Suprapubic skin (tissue), 4 donors: ENCODE results near the gene EVI5L. TPM values are rescaled to one million over a fixed set of nuclear protein-coding genes. Genes with fewer than 3 reads are reported as not detected.

ENCODE experiments used
- DNase-seq, 2 donors: peaks; one replicate each; pipeline ENCODE4 v3.0.0-alpha.2; 2019; ENCODE audit warnings: low spot score in 2 of 2
- H3K27ac ChIP-seq: fragments of 200-600 bp; sonication (generic); one replicate; pipeline ENCODE4 v1.5.1; 2019
- H3K27me3 ChIP-seq: fragments of 200-600 bp; sonication (generic); one replicate; pipeline ENCODE4 v1.5.1; 2019
- H3K36me3 ChIP-seq: fragments of 200-600 bp; sonication (generic); one replicate; pipeline ENCODE4 v1.5.1; 2019
- H3K4me1 ChIP-seq: fragments of 200-600 bp; sonication (generic); one replicate; pipeline ENCODE4 v1.5.1; 2019
- H3K4me3 ChIP-seq: fragments of 200-600 bp; sonication (generic); one replicate; pipeline ENCODE4 v1.5.1; 2019; ENCODE audit warnings: mild to moderate bottlenecking
- H3K9me3 ChIP-seq: fragments of 200-600 bp; sonication (generic); one replicate; pipeline ENCODE4 v1.5.1; 2019
- EP300 ChIP-seq: sonication (generic); formaldehyde crosslinking; IDR thresholded peaks from one replicate; pipeline ENCODE4 v1.6.1; 2017; ENCODE audit warnings: antibody characterized with exemption
- POLR2A ChIP-seq, 2 donors: fragments of 450-650 bp; IDR thresholded peaks; one replicate each; pipeline ENCODE4 v1.6.1; 2017; ENCODE audit warnings: antibody characterized with exemption in 2 of 2, mild to moderate bottlenecking in 2 of 2, moderate library complexity in 2 of 2
- POLR2AphosphoS5 ChIP-seq, 3 donors: sonication (generic); formaldehyde crosslinking; IDR thresholded peaks; one replicate each; pipeline ENCODE4 v1.6.1; 2017; ENCODE audit warnings: antibody characterized with exemption in 3 of 3
- WGBS: methylation state at CpG from one replicate; pipeline ENCODE4 v1.1.5; 2018; 5-methylcytosine and 5-hydroxymethylcytosine counted together
- total RNA-seq, 4 donors: library from RNA; depleted of rRNA; stranded (reverse); fragments of >200 nt; gene quantifications; one replicate each; pipeline ENCODE4 v1.1.0, GENCODE V29; 2016
- TF ChIP-seq, protein P1 (sequence below), 2 donors: fragments of 200-600 bp in 1 of 2; fragments of 450-650 bp in 1 of 2; sonication (generic) in 1 of 2; IDR thresholded peaks; one replicate each; pipeline ENCODE4 v1.5.1; 2016 to 2019; ENCODE audit warnings: antibody characterized with exemption in 2 of 2, mild to moderate bottlenecking in 1 of 2, moderate library complexity in 1 of 2

The EVI5L gene
- total RNA-seq, 4 donors from 2014 or later, result 17.2 to 29.4 (median 25.6) TPM

GRCh38 chr19:7868671-7869452, 38.8 kb downstream of the EVI5L start:
- TF ChIP-seq, protein P1, sequence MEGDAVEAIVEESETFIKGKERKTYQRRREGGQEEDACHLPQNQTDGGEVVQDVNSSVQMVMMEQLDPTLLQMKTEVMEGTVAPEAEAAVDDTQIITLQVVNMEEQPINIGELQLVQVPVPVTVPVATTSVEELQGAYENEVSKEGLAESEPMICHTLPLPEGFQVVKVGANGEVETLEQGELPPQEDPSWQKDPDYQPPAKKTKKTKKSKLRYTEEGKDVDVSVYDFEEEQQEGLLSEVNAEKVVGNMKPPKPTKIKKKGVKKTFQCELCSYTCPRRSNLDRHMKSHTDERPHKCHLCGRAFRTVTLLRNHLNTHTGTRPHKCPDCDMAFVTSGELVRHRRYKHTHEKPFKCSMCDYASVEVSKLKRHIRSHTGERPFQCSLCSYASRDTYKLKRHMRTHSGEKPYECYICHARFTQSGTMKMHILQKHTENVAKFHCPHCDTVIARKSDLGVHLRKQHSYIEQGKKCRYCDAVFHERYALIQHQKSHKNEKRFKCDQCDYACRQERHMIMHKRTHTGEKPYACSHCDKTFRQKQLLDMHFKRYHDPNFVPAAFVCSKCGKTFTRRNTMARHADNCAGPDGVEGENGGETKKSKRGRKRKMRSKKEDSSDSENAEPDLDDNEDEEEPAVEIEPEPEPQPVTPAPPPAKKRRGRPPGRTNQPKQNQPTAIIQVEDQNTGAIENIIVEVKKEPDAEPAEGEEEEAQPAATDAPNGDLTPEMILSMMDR (IDR thresholded peaks at IDR 0.05), result peak; percentile 70 to 93
- no peak for TF ChIP-seq EP300
- Histone ChIP-seq H3K36me3 (no peaks in the 10 kb centered on the region), H3K27ac (peak overlapping the region; percentile 77), H3K27me3 (peaks cover 26% of the 10 kb centered on the region), H3K4me1 (peaks cover 62% of the 10 kb centered on the region), H3K9me3 (no peaks in the 10 kb centered on the region), H3K4me3 (peak overlapping the region; percentile 51)
- DNase-seq, result peak in 1 of 2 donors; percentile 85
- 4% methylated on average over 4 of the region's 67 CpGs for WGBS

GRCh38 chr19:7869453-7869909, 39.5 kb downstream of the EVI5L start:
- Histone ChIP-seq H3K36me3 (no peaks in the 10 kb centered on the region), H3K9me3 (no peaks in the 10 kb centered on the region), H3K27me3 (peaks cover 33% of the 10 kb centered on the region), H3K27ac (peak overlapping the region; percentile 77), H3K4me1 (peaks cover 69% of the 10 kb centered on the region), H3K4me3 (peak overlapping the region; percentile 51)
- TF ChIP-seq POLR2A (IDR thresholded peaks at IDR 0.05), result no peak
- TF ChIP-seq, protein P1 (IDR thresholded peaks at IDR 0.05), result peak in 1 of 2 donors; percentile 0
- no CpG with 5 or more reads among the region's 47 CpGs for WGBS
- DNase-seq, result peak in 1 of 2 donors; percentile 85

DNA sequence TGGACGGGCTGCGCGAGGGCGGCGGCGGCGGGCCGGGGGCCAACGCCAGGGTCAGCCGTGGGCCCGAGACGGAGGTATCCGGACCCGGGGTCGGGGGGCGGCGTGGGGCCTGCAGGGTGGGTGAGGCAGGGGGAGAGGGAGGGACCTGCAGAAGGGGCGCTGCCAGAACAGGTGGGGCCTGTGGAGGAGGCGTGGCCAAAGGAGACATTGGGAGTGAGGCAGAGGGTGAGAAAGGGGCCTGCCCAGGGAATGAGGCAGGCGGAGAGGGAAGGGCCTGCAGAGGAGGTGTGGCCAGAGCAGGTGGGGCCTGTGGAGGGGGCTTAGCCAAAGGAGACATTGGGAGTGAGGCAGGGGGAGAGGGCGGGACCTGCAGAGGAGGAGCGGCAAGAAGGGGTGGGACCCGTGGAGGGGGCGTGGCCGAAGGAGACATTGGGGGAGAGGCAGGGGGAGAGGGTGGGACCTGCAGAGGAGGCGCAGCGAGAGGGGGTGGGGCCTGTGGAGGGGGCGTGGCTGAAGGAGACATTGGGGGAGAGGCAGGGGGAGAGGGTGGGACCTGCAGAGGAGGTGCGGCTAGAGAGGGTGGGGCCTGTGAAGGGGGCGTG, 40.0 kb downstream of the EVI5L start:
- WGBS, result 7% methylated on average over 20 of the region's 30 CpGs

DNA sequence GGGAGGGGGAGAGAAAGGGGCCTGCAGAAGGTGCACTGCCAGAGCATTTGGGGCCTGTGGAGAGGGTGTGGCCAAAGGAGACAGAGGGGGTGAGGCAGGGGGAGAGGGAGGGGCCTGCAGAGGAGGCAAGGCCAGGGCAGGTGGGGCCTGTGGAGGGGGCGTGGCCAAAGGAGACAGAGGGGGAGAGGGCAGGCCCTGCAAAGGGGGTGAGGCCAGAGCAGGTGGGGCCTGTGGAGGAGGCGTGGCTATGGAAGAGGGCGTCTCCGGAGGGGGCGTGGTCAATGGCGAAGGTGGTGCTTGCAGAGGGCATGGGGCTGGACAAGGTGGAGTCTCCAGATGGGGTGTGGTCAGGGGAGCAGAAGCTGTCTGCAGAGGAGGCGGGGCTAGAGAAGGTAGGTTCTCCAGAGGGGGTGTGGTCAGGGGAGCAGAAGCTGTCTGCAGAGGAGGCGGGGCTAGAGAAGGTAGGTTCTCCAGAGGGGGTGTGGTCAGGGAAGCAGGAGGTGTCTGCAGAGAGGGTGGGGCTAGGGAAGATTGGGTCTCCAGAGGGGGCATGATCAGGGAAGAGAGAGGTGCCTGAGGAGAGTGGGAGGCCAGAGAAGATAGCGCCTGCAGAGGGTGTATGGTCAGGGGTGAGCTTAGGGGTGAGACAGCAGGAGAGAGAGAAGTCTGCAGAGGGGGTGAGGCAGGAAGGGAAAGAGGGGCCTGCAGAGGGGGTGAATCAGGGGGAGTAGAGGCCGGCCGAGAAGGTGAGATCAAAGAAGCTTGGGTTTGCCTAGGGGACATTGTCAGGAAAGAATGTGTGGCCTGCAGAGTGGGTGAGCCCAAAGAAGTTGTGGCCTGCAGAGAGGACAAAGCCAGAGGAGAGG, 40.8 kb downstream of the EVI5L start:
- peak overlapping the region; percentile 28 for H3K4me3 ChIP-seq
- TF ChIP-seq POLR2AphosphoS5 (IDR thresholded peaks at IDR 0.05) (no peak), EP300 (no peak), POLR2A (IDR thresholded peaks at IDR 0.05) (no peak)
- TF ChIP-seq, protein P1 (IDR thresholded peaks at IDR 0.05), result no peak
- peaks cover 40% of the 10 kb centered on the region for H3K27me3 ChIP-seq
- no peaks in the 10 kb centered on the region for H3K36me3 ChIP-seq
- DNase-seq, result peak in 1 of 2 donors; percentile 88
- 34% methylated on average over 11 of the region's 11 CpGs for WGBS
- H3K4me1 ChIP-seq, result peaks cover 70% of the 10 kb centered on the region
- peak overlapping the region; percentile 59 for H3K27ac ChIP-seq
- no peaks in the 10 kb centered on the region for H3K9me3 ChIP-seq

More for the DNA sequence above, 40.0 kb downstream of the EVI5L start:
- Histone ChIP-seq H3K4me1 (peaks cover 73% of the 10 kb centered on the region), H3K36me3 (no peaks in the 10 kb centered on the region), H3K27me3 (peaks cover 38% of the 10 kb centered on the region), H3K27ac (peak overlapping the region; percentile 77), H3K4me3 (peak overlapping the region; percentile 51), H3K9me3 (no peaks in the 10 kb centered on the region)
- TF ChIP-seq POLR2AphosphoS5 (IDR thresholded peaks at IDR 0.05) (no peak), POLR2A (IDR thresholded peaks at IDR 0.05) (no peak), EP300 (no peak)
- TF ChIP-seq, protein P1 (IDR thresholded peaks at IDR 0.05), result no peak
- DNase-seq, result peak in 1 of 2 donors; percentile 87
